NCI-H1105 treated with DMSO at 0.1 percent for 48 hours (cell line): ENCODE measurements around the gene ABLIM2.
A peak's percentile ranks its signal among the peaks of the same experiment; 100 is the strongest.

Source experiments
- DNase-seq: peaks from one replicate; lab custom pipeline; 2025; lab: John Stamatoyannopoulos, UW

Gene ABLIM2

DNA sequence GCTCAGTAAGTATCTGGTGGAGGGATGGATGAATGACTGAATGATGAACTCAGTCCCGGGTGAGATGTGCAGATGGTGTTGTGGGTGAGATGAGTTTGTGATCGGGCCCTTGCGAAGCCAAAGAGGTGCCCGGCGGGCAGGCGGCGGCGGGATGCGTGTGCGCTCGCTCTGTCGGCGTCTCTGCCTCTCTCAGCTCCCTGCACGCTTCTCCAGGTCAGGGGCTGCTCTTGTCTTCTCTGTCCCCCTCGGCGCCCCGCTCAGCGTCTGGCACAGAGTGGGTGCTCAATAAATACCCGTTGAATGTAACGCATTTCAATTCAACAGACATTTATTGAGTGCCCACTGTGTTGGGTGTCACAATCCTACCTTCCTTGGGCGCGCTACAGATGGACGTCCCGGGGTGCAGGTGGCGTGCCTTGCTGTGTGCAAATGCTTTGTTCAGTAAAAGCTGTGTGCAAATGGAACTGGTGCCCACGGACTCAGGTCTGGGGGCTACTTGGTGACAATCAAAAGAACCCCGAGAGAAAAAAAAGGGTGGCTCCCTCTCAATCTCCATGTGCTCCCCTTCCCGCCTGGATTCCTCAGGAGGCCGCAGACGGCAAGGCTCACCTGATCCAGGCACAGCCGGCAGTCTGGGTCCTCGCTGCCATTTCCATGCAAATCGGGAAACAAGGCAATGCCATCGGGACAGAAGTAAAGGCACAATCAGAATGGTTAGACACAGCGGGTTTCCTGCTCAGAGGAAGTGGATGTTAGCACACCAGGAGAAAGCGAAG is 153.4 kb downstream of the ABLIM2 start:
- no peak for DNase-seq

DNA sequence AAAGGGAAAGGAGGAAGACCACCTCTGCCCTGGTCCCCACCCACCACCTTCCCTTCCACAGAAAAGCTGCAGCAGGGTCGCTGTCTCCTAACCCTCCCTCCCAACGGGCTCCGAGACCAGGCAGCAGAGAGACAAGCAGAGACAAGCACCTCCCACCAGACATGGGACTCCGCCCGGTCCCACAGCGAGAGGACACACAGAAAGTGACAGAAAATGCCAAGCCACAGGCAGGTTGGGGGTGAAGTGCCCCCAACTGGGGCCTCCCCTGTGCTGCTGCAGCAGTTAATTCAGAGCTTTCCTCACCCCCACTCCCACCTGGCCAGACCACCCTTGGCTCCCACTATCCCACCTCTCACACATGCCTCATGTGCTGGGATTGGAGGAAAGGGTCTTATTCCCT is 154.5 kb downstream of the ABLIM2 start:
- no peak for DNase-seq

DNA sequence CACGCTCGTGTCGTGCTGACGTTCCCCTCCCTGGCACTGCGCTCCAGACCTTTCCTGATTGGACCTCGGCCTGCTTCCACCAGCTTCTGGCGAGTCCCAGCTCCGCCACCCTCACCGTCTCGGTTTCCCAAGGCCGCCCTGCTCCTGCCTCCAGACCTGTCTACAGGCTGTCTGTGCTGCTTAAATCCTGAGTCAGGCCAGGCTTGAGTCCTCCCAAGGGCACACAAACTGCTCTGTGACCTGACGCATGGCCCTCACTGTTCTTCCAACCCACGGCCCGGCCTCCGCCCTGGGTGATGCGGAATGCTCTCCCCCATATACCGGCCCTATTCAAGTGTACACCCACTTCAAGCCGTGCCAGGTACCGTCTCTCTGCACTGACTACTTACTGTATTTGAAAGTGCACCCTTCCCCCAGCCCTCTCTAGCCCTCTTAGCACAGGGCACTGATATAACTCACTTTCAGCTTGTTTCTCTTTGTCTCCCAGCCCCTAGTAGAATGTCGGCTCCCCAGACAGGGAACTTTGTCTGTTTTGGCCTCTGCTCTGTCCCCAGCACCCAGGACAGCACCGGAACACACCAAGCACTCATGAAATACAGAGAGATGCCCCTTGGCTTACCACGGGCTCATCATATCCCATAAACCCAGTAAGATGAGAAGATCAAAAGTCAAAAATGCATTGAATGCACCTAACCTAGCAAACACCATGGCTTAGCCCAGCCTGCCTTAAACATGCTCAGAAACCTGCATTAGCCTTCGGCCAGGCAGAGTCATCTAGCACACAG is 155.9 kb downstream of the ABLIM2 start:
- no peak for DNase-seq

DNA sequence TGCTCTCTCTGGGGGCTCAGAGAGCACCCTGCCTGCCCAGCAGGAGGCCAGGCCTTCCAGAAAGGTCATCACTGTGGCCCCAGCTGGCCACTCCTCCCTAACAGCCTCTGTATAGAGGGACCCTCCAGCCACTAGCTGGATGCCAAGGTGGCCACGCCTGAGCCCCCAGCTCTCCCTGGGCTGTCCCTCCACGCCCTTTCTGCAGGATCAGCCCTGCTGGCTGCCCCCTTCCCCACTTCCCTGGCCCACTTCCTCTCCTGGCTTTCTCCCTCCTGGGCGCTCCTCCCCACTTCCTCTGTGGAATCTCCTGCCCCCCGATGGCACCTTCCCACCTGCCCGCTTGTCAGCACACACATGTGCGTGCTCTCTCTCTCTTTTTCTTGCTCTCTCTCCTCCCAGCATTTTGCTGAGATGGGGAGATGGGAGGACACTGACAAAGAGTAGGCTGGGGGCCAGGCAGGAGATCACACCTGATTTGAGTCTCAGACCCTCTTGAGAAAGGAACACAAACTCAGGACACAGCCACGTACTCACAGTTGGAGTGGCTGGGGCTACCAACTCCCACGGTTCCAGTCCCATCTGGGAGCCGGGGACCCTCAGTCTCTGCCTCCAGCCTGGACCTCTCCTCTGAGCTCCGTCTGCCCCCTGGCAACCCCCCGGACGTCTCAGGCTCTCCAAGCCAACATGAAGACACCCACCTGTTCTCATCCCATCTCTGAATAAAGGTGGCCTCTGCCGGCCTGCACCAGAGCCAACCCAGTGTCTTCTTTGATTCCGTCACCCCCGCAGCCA is 156.9 kb downstream of the ABLIM2 start:
- no peak for DNase-seq

DNA sequence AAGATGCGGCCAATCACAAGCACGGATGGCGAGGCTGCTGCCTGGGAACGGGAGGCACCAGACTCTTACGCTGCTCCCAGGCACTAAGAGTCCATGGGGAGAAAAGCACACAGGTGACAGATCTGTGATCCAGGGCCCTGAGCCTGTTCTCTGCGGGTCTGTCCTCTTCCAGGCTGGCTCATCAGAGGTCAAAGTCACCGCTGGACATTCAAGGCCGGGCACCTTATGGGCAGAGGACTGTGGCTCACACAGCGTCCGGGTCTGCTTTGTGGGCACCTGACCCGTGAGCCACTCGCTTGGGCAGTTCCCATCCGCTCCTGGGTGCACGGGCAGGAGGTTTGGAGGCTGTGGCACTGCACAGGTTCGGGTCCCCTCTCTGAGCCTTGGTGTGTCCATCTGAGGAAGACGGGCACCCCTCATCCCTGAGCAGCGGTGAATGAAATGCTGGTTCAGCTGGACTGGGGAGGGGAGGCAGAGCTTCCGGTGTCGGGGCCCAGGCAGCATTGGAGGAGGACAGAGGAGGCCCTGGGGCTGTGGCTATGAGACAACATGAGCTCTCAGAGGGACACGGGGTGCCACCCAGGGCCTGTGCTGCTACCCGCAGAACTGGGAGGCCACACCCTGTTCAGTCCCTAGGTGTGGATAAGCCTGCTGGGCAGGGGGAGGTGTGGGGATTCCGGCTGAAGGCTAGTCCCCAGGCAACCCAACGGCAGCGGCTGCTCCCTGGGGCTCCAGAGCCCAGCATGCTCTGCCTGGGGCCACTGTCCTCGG is 157.7 kb downstream of the ABLIM2 start:
- DNase-seq, result no peak

DNA sequence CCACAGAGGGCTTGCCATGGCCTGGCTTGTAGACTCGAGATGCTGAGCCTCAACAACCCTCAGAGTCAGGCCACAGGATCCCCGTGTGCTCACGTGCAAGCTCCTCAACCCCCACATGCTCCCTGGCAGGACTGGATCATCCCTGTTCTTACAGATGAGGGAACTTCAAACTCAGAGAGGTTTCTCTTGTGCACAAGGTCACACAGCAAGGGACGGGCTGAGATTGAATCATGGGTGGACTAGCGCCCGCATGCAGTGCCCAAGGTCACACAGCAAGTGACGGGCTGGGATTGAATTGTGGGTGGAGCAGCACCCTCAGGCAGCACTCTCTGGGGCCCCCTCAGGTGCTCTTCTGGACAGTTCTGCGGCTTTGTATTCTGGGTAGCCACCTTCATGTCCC is 158.4 kb downstream of the ABLIM2 start:
- DNase-seq, result no peak

DNA sequence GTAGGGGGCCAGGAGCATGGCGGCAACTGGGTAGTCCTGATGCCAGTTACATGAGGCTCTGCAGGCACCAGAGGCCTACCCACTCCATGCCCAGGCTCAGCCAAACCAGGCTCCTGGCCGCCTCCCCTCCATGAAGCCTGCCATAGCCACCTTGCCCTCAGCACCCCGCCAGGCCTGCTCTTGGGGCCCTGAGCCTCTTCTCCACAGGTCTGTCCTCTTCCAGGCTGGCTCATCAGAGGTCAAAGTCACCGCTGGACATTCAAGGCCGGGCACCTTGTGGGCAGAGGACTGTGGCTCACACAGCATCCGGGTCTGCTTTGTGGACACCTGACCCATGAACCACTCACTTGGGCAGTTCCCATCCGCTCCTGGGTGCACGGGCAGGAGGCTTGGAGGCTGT is 158.9 kb downstream of the ABLIM2 start:
- no peak for DNase-seq

DNA sequence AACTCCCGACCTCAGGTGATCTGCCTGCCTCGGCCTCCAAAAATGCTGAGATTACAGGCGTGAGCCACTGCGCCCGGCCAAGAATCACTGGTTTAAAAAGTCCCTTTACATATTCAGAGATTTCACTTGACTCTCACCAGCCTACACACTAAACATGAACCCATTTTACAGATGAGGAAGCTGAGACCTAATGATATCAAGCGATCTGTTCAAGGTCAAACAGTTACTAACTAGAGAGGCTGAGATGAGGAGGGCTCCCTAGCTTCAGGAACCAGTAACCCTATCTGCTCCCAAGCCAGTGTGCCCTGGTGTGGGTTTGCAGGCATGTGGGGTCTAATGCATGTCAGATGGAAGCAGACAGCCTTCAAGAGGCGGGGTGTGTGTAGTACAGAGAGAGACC is 159.3 kb downstream of the ABLIM2 start:
- DNase-seq, result no peak

DNA sequence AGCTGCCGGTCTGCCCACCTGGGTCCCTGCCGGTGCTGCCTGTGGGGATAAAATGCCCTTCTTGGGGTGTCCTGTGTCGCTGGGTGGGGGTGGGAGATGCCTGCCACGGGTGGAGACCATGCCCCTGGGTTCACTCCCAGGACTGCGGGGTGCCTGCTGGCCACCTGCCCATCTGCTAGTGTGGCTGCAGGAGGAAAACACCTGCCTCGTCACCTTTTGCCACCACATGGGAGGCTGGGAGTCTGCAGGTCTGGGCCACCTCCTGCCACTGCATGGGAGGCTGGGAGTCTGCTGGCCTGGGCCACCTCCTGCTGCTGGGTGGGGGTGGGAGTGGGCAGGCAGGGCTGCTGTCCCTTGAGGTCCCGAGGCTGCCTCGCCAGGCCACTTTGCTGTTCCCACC is 160.2 kb downstream of the ABLIM2 start:
- DNase-seq, result no peak

DNA sequence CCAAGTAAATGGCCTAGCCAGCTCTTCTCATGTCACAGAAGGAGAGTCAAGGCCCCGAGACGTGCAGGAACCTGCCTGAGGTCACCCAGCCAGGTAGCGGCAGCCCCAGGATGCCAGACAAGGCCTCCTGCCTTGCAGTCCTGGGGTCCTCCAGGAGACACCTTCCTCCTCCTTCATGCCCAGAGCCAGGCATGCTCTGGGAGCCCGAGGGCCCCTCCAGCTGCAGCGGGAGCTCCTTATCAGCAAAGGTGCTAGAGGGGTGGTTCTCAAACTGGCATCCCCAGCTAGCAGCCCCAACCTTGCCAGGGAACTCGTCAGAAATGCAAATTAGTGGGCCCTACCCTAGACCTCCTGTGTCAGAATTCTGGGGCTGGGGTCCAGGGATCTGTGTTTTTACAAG is 162.7 kb downstream of the ABLIM2 start:
- no peak for DNase-seq

DNA sequence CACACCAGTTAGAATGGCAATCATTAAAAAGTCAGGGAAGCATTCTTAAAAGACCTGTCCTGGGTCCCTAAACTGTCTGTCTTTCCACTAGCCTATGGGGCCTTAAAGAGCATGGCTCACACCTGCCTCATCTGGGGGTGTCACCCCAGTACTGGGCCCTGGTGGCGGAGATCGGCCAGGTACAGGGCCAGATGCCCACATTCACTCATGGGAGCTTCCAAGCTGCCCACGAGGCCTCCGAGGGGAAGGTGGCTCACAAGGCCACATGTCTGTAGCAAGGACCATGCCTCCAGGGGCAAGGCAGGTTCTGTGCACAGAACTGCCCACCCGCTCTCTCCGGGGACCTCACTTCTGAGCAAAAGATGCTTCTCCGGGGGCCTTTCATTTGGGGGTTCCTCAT is 163.5 kb downstream of the ABLIM2 start:
- DNase-seq, result no peak

DNA sequence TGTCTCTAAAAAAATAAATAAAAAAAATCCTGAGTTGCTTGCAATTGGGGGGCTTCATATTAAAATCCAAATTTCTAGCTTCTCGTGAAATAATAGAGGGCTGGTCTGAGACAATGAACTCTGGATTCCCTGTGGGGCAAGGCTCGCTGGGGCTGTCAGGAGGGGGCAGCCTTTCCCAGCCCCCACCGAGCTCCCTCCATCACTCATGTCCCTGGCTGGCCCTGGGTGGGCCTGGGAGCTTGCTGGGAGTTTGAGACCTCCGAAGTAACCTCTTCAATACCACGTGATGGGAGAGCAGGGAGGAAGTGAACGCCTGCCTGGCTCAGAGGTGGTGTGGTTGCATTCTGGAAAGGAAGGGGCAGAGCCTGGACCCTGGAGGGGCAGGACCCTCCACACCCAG is 164.9 kb downstream of the ABLIM2 start:
- no peak for DNase-seq

DNA sequence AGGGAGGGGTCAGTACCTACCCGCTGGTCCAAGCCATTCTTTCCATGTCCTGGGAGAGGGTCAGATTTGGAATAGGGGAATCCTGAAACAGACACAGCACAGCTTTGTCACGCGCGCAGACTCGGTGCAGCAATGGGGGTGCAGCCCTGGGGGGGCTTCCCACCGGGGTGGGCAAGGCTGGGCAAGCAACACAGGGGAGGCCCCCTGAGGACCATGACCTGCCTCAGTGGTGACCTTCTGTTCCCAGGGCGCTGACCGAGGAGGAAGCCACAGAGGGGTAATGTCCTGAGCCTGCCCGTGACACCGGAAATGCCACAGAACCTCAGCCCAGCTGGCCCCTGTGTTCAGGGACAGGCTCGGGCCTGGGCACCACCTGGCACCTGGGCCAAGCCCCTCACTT is 165.8 kb downstream of the ABLIM2 start:
- DNase-seq, result no peak

DNA sequence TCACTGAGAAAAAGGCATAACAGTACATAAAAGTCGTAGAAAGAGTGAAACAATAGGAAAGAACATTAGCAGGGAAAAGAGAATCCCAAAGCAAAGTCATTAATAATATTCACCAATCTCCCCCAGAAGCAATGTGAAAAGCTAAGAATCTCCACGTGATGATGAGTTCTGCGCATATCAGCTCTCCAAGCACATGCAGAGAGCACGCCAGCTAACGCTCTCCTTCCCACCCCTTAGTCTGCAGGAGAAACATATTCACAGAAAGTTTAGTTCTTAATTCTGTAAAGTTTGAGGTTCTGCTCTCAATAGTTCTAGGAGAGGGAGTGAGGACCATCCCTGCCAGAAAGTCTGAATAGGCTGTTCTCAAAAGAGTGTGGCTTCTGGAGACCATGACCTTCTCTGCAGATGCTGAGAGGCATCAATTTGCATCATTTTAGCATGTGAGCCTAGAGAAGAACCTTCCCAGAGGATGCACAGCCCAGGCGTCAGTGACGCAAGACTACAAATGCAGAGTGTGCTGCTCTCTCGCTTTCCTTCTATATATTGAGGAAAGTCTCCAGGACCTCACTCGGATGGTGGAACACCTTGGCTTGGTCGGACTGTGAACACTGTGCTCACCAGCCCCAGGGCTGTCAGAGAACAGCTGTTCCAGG is 167.7 kb downstream of the ABLIM2 start:
- no peak for DNase-seq

DNA sequence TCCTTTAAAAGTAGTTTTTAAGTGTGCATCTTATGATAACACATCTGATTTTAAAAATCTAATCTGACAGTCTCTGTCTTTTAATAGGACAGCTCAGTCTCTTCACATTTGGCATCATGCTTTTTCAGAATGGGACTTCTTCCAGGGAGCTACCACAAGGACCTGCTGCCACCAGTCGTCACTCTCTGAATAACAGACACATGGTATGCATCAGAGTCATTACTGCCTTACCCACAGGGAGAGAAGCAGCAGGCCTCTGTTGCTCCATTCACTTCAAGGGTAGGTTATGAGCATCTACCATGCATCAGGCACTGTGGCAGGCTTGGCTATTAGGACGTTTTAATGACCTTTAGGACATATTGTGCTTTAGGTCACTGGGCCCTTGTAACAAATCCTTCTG is 169.0 kb downstream of the ABLIM2 start:
- no peak for DNase-seq

DNA sequence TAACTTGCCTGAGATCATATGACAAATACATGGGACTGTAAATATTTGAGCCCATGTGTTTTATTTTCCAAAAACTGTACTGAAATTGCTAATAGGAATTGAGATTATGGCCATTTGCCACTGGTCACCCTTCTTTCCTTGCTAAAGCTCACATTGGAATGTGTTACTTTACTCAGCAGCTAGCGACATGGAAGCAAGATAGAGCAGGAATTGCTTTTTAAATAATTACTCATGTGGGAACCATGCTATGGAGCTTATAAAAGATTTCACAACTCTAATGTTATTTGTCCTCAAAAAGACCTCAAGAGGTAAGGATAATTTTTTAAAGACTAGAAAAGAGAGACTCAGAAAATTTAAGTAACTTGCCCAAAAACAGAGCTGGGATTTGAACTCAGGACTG is 170.2 kb downstream of the ABLIM2 start:
- no peak for DNase-seq

DNA sequence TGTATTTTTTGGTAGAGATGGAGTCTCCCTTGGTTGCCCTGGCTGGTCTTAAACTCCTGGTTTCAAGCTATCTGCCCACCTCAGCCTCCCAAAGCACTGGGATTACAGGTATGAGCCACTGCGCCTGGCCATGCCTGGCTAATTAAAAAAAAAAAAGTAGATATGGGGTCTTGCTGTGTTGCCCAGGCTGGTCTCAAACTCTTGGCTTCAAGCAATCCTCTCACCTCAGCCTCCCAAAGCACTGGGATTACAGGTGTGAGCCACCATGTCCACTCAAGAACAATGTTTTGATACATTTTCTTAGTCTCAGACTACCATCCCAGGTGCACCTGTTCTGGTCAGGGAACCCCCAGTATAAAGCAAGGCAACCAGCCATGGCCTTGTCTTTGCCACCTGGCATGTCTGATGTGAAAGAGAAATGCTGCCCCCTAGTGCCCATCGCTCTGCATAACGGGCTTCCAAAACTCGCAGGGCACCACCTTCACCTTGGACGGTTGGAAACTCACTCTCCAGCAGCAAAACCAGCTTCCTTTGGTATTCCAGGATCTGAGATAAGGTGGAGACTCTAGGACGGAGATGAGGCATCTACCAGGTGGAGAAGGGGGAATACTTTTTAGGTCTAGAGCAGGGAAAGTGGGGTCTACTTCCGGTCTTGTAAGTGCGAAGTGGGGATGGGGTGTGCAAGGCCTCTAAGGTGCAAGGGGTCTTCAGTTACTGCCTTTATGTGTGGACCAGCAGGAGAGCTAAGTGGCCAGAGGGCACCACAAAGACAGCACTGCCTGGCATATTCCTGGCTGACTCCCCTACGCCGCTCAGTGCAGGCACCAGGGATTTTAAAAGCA is 171.2 kb downstream of the ABLIM2 start:
- peak; percentile 30 for DNase-seq

DNA sequence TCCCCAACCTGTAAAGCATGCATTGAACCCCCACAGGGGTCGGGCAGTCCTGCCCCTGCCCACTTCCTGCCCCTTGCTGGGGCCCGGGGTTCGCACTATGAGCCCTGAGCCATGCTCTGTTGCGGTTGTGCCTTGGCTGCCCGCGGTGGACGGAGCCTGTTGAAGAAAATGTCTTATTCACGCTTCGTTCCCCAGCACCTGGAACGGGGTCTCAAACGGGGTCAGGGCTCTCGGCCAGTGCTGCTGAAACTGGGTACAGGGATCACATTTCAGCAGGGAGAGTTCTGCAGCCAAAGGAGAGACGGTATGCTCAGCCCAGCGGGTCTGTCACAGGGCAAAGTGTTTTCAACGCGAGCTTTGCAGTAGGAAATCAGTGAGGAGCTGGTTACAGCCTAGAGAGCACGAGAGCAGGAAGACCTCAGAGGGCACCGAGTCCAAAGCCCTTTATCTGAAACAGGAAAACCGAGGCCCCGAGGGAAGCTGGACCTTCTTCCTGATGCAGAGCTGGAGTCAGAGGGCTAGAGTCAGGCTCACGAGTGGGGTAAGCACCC is 172.6 kb downstream of the ABLIM2 start:
- no peak for DNase-seq

DNA sequence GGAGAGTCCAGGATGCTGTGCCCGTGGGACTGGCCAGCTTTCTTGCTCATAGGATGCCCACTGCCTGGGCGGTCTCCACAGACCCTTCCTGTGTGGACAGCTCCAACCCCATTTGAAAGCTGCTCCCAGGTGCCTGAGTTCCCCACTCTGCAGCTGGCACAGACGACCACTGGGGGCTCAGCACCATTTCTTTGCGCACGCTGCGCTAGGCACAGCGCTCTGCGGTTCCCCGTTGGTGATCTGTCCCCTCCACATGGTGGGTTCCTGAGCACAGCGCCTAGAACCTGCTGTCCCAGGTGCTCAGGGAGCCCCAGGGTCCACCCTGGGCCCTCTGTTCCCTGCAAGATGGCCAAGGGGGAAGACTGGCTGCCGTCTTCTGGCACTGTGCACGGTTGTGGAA is 173.5 kb downstream of the ABLIM2 start:
- DNase-seq, result no peak

DNA sequence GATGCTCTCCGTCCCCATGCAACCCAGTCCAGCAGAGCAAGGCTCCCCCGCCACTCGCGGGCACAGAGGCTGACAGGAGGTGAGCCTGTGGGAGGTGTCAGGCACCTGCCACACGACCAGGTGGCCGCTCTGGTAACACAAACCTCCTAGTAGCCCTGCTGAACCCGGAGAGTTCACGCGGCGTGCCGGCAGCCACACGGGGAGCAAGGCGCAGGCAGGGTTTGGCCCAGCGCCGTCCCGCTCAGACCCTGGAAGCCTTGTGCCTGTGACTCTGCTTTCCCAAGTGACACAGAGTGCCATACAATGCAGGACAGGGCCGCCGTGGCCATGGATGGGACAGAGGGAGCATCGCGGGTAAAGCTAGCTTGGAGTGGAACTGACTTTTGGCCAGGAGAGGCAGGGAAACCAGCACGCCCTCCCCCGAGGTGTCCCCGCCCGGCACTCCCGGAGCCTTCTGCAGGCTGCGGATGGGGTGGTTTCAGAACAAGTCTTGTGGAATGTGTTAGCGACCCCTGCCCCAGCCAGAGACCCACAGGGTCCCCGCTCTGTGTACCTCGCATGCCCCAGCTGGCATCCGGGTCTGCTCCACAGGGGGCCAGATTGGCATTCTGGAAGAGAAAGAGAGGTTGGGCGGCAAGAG is 174.2 kb downstream of the ABLIM2 start:
- DNase-seq, result no peak
